ENCODE measurements around the gene HJV.
A peak's percentile ranks its signal among the peaks of the same experiment; 100 is the strongest.

HJV gene

GRCh38 chr1:145992958-145993617 is 28.4 kb downstream of the HJV start:
- no peak for DNase-seq (ENCODE audit: low spot score)

- no peak for DNase-seq (ENCODE audit: low spot score)
These were observed 29.0 kb downstream of the HJV start for GRCh38 chr1:145992502-145992936.

GRCh38 chr1:145991735-145992412 is 29.7 kb downstream of the HJV start:
- no peak for DNase-seq (ENCODE audit: low spot score)

GRCh38 chr1:145990249-145990855 is 31.2 kb downstream of the HJV start:
- DNase-seq (ENCODE audit: low spot score): no peak

GRCh38 chr1:145988773-145989172 is 32.8 kb downstream of the HJV start:
- DNase-seq (ENCODE audit: low spot score): no peak

DNA sequence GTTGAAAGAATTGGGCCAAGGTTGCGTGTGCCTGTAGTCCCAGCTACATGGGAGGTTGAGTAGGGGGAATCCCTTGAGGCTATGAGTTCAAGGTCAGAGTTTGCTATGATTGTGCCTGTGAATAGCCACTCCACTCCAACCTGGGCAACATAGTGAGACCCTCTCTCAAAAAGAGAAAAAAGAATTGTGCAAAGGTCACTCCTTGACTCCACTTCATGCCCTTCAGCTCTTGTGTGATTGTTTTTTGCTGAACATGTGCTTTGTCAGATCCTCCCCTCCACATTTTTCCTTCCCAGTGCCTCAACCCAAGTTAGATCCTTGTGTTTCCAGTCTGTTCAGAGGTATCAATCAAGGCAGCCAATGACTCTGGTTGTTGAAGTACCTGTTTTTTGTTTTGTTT is 33.6 kb downstream of the HJV start:
- DNase-seq (ENCODE audit: low spot score): no peak

GRCh38 chr1:145986551-145986950 is 35.0 kb downstream of the HJV start:
- DNase-seq (ENCODE audit: low spot score): no peak

- peak; percentile 18 for DNase-seq (ENCODE audit: low spot score)
These were observed 35.8 kb downstream of the HJV start for GRCh38 chr1:145985502-145986439.

DNA sequence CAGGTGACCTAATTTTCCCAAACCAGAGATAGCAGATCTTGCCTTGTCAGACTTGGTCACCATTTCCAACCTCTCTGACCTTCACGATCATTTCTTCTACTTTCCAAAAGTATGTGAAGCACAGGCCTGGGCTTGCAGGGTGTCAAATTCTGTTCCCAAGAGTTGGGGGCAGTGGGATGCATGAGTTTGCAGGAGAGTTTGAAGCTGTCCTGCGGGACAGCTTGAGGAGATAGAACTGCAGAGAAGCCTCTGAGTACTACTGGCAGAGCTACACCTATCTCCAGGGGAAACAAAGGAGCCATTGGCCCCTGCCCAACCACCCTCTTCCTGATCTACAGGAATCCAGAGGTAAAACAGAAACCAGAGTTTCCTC is 36.4 kb downstream of the HJV start:
- no peak for DNase-seq (ENCODE audit: low spot score)

DNA sequence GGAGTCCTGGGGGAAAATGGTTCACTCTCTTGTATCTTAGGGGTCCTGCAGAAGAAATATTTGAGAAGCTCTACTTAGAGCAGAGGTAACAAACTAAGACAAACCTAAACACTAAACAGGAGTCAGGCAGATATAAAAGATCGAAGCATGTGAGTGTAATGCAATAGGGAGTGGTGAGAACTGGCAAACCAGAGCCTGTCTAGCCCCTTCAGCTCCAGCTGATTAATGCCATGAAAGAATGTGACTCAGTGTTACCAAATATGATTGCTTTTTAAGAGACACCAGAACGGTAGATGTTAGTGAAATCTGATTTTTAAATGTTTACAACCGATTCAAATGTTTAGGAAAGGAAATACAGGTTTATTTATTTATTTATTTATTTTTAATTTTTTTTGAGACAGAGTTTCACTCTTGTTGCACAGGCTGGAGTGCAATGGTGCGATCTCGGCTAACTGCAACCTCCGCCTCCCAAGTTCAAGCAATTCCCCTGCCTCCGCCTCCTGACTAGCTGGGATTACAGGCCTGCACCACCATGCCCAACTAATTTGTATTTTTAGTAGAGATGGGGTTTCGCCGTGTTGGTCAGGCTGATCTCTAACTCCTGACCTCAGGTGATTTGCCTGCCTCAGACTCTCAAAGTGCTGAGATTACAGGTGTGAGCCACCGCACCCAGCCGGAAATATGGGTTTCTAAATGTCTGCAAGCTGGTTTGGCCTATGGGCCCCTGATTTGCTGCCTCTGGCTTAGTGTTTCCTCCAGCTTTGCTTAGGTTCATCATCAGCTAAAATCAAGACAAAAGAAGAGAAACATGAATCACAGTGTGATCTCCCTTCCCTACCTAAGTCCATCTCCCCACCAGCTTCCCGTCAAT is 37.3 kb downstream of the HJV start:
- DNase-seq (ENCODE audit: low spot score): no peak

DNA sequence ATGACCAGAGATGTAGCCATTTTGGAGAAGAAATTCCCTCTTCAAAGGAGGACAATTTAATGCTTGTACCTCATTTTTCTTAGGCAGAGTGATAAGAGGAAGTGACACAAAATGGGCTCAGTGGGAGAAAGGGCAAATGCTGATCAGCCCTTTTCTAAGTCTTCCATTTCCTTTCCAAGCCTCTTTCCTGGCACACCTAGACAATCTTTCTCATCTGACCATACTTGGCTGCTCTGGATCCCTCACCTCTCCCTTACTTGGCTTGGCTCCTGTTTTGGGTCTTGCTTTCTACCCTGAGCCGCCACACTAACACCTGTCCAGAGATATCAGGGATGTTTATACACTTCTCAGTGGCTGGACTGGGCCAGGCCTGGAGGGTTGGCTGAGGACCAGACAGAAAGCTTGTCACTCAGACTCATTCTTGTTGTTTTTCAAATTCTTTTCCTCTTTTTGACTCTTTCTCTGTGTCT is 38.3 kb downstream of the HJV start:
- DNase-seq (ENCODE audit: low spot score): no peak

DNA sequence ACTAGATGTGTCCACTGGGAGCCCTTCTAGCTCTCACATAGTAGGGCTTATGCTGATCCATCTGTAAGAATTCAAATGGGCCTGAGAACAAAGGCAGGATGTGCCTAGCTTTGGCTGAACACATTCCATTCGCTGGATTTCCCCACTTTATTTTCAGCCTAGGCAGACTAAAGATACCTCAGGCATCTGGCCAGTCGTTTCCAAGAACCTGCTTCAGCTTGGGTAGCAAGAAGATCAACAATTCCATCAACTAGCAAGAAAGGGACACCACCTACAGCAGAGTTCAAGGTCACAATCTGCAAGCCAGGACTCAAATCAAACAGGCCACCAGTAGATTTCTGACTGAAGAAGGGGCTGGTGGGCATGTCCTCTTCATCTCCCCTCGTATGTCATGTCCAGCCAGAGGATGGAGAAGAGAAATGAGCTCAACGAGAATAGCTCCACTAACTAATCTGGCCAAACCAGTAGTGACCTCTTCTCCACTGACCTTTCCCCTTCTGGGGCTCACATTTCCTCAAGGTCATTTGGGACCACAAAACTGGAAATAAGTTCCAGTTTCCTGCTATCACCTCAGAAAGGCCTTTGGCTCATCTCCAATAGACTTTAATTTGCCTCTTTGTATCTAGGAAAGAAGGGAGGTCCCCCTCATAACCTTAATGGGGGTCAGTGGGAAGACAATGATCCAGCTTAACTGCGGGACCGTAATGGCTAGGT is 39.4 kb downstream of the HJV start:
- no peak for DNase-seq (ENCODE audit: low spot score)

DNA sequence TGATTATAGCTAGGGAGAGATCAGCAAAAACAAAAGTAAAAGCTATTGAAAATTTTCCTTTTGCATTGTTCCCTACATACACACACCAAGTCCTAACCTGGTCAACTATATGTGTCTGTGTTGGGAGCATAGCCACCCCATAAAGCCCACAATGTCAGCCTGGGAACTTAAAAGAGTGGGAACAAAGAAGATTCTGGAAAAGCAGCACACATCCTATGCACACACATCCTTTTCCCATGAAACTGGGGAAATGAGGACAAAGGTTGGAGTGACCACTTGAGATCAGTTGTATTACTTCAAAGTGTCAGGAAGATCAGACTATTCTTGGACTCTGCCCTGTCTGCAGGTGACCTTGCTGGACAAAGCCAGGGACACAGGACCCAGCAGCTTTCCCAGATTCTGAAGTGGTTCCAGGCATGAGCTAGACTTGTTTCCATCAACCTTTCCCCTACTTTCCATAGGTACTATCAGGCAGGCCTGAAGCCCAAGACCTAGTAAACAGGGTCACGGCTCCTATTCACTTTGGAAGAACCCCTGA is 41.0 kb downstream of the HJV start:
- DNase-seq (ENCODE audit: low spot score): no peak

GRCh38 chr1:145979746-145980456 is 41.6 kb downstream of the HJV start:
- DNase-seq (ENCODE audit: low spot score): no peak

GRCh38 chr1:145978854-145979745 is 42.4 kb downstream of the HJV start:
- peak; percentile 37 for DNase-seq (ENCODE audit: low spot score)

DNA sequence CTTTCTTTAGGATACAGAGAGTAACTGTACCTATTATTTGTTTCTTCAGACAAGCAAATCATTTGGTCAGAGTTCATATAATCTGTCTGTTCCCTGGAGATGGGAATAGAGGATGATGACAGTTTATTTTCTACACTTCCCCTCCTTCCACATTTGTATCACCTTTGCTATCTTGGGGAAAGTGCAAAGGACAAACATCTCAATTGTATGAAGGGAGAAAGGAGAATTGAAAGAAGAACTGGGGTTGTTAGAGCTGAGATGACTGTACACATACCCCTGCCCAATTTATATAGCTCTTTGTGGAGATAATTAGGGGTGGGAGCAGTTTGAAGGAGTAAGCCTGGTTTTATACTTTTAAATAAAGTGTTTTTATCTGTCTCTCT is 43.1 kb downstream of the HJV start:
- no peak for DNase-seq (ENCODE audit: low spot score)

DNA sequence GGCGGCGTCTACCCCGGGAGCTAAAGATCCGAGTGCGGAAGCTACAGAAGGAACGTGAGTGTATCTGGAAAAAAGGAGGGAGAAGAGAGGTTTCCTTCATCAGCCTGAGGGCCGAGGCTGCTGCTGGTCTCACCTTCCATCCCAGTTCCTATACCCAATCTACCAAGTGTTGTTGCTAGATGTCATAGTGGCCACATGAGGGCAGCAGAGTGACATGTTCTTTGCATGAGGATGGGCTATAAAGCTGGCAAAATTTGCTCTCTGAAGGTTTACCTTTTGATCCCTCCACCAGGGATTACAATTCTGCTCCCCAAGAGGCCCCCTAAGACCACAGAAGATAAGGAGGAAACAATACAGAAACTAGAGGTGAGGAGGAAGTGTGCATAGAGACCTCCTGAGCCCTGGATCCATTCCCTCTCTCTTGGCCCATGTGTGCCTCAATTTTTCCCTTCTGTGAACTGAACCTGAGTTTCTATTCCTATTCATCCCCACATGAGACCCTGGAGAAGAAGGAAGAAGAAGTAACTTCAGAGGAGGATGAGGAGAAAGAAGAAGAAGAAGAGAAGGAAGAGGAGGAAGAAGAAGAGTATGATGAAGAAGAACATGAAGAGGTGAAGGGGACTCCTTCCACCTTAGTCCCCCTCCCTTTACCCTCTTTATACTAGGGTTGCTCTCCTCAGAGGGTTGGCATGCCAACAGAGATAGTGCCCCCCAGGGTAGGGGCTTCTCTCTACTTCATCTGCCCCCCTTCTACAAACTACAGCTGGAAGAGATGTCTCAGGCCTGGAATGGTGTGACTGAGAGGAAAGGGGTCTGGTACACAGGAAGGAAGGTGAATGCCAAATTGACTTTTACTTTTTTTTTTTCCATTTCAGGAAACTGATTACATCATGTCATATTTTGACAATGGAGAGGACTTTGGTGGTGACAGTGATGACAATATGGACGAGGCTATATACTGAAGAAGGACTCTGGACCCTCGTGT is 43.8 kb downstream of the HJV start:
- peak; percentile 82 for DNase-seq (ENCODE audit: low spot score)

Data from HuH-7.5 (cell line).